GM10847 (cell line): Measurements from ENCODE around the gene DCLRE1B.

Experiments used
- POLR2A ChIP-seq: IDR thresholded peaks from 2 replicates; pipeline ENCODE4 v1.6.1; 2011; ENCODE audit not compliant: insufficient read length; ENCODE audit errors: extremely low read depth

The DCLRE1B gene

GRCh38 chr1:113949007-113949406, 43.9 kb downstream of the DCLRE1B start:
- no peak for TF ChIP-seq POLR2A

- TF ChIP-seq POLR2A, result no peak
Measured at GRCh38 chr1:113950908-113951307, 45.8 kb downstream of the DCLRE1B start.

GRCh38 chr1:113951719-113952118, 46.6 kb downstream of the DCLRE1B start:
- TF ChIP-seq POLR2A, result no peak

- TF ChIP-seq POLR2A, result no peak
Measured at GRCh38 chr1:113957984-113958383, 52.9 kb downstream of the DCLRE1B start.

- TF ChIP-seq POLR2A, result no peak
Measured at GRCh38 chr1:113958691-113959090, 53.6 kb downstream of the DCLRE1B start.

GRCh38 chr1:113963281-113963906, 58.3 kb downstream of the DCLRE1B start:
- no peak for TF ChIP-seq POLR2A
